GM23338 (cell line): ENCODE measurements around the gene ADAMTS13. TPM values are rescaled to one million over a fixed set of nuclear protein-coding genes. Genes with fewer than 3 reads are reported as not detected.

Source experiments
- ATAC-seq: fragments of 200-7000 bp; cut with Tn5 transposase; 3 replicates; pipeline ENCODE4 v1.9.1; 2020
- DNase-seq: peaks from one replicate; pipeline ENCODE4 v3.0.0-alpha.2; 2015; ENCODE audit warnings: low spot score
- H2AFZ ChIP-seq: fragments of 200-600 bp; sonication (generic); 2 replicates; pipeline ENCODE4 v1.8.0; 2016; ENCODE audit warnings: antibody characterized with exemption, mild to moderate bottlenecking, moderate library complexity
- H3F3A ChIP-seq: fragments of 200-600 bp; sonication (generic); replicated peaks from 2 replicates; pipeline ENCODE4 v1.8.0; 2017; ENCODE audit warnings: antibody characterized with exemption, mixed run types, low read depth
- H3K27ac ChIP-seq: fragments of 200-600 bp; sonication (generic); 2 replicates; pipeline ENCODE4 v1.6.1; 2016; ENCODE audit warnings: low read depth
- H3K27me3 ChIP-seq: fragments of 200-600 bp; sonication (generic); 2 replicates; pipeline ENCODE4 v1.8.0; 2016; ENCODE audit warnings: mild to moderate bottlenecking, mixed run types, moderate library complexity; ENCODE audit not compliant: insufficient read depth
- H3K36me3 ChIP-seq: fragments of 200-600 bp; sonication (generic); 2 replicates; pipeline ENCODE4 v1.8.0; 2016; ENCODE audit warnings: mild to moderate bottlenecking; ENCODE audit not compliant: insufficient read depth
- H3K4me1 ChIP-seq: fragments of 200-600 bp; sonication (generic); 2 replicates; pipeline ENCODE4 v1.8.0; 2016; ENCODE audit warnings: mild to moderate bottlenecking, moderate library complexity; ENCODE audit not compliant: insufficient read depth
- H3K4me2 ChIP-seq: fragments of 200-600 bp; sonication (generic); 2 replicates; pipeline ENCODE4 v1.7.1; 2017; ENCODE audit warnings: mixed run types
- H3K4me3 ChIP-seq: fragments of 200-600 bp; sonication (generic); 2 replicates; pipeline ENCODE4 v1.6.1; 2016; ENCODE audit warnings: mixed run types
- H3K79me2 ChIP-seq: fragments of 200-600 bp; sonication (generic); replicated peaks from 2 replicates; pipeline ENCODE4 v1.8.0; 2017; ENCODE audit warnings: mild to moderate bottlenecking; ENCODE audit not compliant: insufficient read depth
- H3K9me2 ChIP-seq: fragments of 200-600 bp; sonication (generic); 2 replicates; pipeline ENCODE4 v1.8.0; 2017; ENCODE audit not compliant: insufficient read depth
- H4K20me1 ChIP-seq: fragments of 200-600 bp; sonication (generic); replicated peaks from 2 replicates; pipeline ENCODE4 v1.8.0; 2017; ENCODE audit warnings: mild to moderate bottlenecking; ENCODE audit not compliant: insufficient read depth
- H3K27ac Mint-ChIP-seq: 2 replicates; pipeline ENCODE4 v1.8.0; 2020; ENCODE audit warnings: inconsistent platforms, mild to moderate bottlenecking, moderate library complexity, mixed read lengths
- H3K27me3 Mint-ChIP-seq: 3 replicates; pipeline ENCODE4 v1.8.0; 2022; ENCODE audit warnings: low read depth, mild to moderate bottlenecking, moderate library complexity, mixed read lengths, inconsistent platforms; ENCODE audit not compliant: insufficient read depth, poor library complexity
- H3K36me3 Mint-ChIP-seq: 3 replicates; pipeline ENCODE4 v1.8.0; 2021; ENCODE audit warnings: low read depth, mild to moderate bottlenecking, inconsistent platforms, moderate library complexity, mixed read lengths
- H3K4me1 Mint-ChIP-seq: 3 replicates; pipeline ENCODE4 v1.8.0; 2020; ENCODE audit warnings: mild to moderate bottlenecking, inconsistent platforms, mixed read lengths
- H3K4me3 Mint-ChIP-seq: 3 replicates; pipeline ENCODE4 v1.8.0; 2021; ENCODE audit warnings: moderate library complexity, mild to moderate bottlenecking, inconsistent platforms, mixed read lengths
- H3K9me3 Mint-ChIP-seq: 3 replicates; pipeline ENCODE4 v1.8.0; 2020; ENCODE audit warnings: moderate library complexity, mild to moderate bottlenecking, inconsistent platforms, mixed read lengths
- POLR2AphosphoS5 ChIP-seq: IDR thresholded peaks from 2 replicates; pipeline ENCODE4 v1.6.1; 2016; ENCODE audit warnings: antibody characterized with exemption, low read depth
- REST ChIP-seq: IDR thresholded peaks from one replicate; pipeline ENCODE4 v1.6.1; 2018; ENCODE audit warnings: antibody characterized with exemption; ENCODE audit not compliant: unreplicated experiment
- ZNF114 ChIP-seq: fragments of 250-450 bp; sonication (Bioruptor Pico); IDR thresholded peaks from 2 replicates; pipeline ENCODE4 v1.5.0; 2020; ENCODE audit warnings: mild to moderate bottlenecking, moderate library complexity
- ZNF331 ChIP-seq: fragments of 250-450 bp; sonication (Bioruptor Pico); IDR thresholded peaks from 2 replicates; pipeline ENCODE4 v1.5.0; 2020; ENCODE audit warnings: low read depth, mild to moderate bottlenecking, moderate library complexity
- polyA plus RNA-seq: library from polyadenylated mRNA; unstranded; fragments of >200 nt; fragmentation: Nextera tagmentation; extraction: Ambion mirVana; gene quantifications from 2 replicates; pipeline ENCODE4 v1.2.1, GENCODE V29; 2016
- total RNA-seq: library from RNA; depleted of rRNA; stranded (reverse); fragments of >200 nt; shearing (Covaris generic); gene quantifications from 2 replicates; pipeline ENCODE4 v1.2.3, GENCODE V29; 2014
- TF ChIP-seq, protein P1 (sequence below): IDR thresholded peaks from 2 replicates; pipeline ENCODE4 v1.6.1; 2016; ENCODE audit warnings: antibody characterized with exemption

Gene ADAMTS13
- total and polyA plus RNA-seq, 2 experiments from 2014 or later: 6.0 TPM

DNA sequence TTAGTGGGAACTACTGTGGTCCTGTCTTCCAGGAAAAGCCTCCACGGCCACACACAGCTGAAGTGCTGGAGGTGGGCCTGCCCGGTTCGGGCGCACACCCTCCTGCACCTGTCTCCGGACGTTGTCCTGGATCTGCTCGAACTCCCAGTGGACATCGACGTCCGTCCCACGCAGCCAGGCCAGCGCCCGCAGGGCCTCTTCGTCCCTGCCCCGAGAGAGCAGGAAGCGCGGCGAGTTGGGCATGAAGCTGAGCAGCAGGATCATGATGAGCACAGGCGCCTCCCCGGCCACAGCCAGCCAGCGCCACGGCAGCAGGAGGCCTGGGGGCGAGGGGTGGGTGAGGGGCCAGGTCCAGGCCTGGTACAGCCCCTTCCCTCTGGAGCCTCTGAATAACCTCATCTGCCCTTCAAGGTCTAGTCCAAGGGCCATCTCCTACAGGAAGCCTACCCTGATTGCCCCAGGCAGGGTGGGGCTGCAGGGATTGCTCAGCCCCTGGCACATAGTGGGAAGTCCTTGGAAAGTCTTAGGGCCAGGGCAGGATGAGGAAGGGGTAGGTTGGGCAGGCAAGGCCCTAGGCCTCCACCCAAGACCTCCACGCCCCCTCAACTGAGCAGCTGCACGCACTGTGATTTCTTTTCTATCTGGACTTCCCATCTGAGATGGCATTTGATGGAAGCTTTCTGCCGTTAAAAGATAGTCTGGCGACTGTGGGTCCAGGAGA is 53.3 kb downstream of the ADAMTS13 start:
- H3K79me2 ChIP-seq: peaks cover 16% of the 10 kb centered on the region
- ATAC-seq: no peak
- H3K4me2 ChIP-seq: no peak overlapping the region
- H4K20me1 ChIP-seq: peaks cover 8% of the 10 kb centered on the region; the same call in 1 of the 2 replicates
- no peaks in the 10 kb centered on the region for H3K9me2 ChIP-seq
- no peak overlapping the region for H3K27ac ChIP-seq
- Mint-ChIP-seq H3K27ac (no peak overlapping the region), H3K4me3 (no peak overlapping the region), H3K36me3 (peaks cover 9% of the 10 kb centered on the region; the same call in 2 of the 3 replicates), H3K9me3 (no peaks in the 10 kb centered on the region), H3K27me3 (peaks cover 3% of the 10 kb centered on the region), H3K4me1 (peaks cover 8% of the 10 kb centered on the region)
- H3K36me3 ChIP-seq: peaks cover 3% of the 10 kb centered on the region; the same call in 1 of the 2 replicates
- no peak overlapping the region for H2AFZ ChIP-seq
- no peaks in the 10 kb centered on the region for H3K27me3 ChIP-seq
- no peak overlapping the region for H3K4me3 ChIP-seq
- H3F3A ChIP-seq: peaks cover 2% of the 10 kb centered on the region; the same call in 1 of the 2 replicates
- H3K4me1 ChIP-seq: peaks cover 8% of the 10 kb centered on the region
- no peak for DNase-seq
- no peak for TF ChIP-seq POLR2AphosphoS5

GRCh38 chr9:133476036-133476931 is 54.1 kb downstream of the ADAMTS13 start:
- no peak overlapping the region for H3K27ac ChIP-seq
- Mint-ChIP-seq H3K27ac (no peak overlapping the region), H3K4me1 (peaks cover 8% of the 10 kb centered on the region), H3K4me3 (no peak overlapping the region), H3K9me3 (no peaks in the 10 kb centered on the region), H3K27me3 (peaks cover 3% of the 10 kb centered on the region), H3K36me3 (peaks cover 9% of the 10 kb centered on the region; the same call in 2 of the 3 replicates)
- peaks cover 3% of the 10 kb centered on the region; the same call in 1 of the 2 replicates for H3K36me3 ChIP-seq
- H3K9me2 ChIP-seq: no peaks in the 10 kb centered on the region
- H3F3A ChIP-seq: peaks cover 2% of the 10 kb centered on the region; the same call in 1 of the 2 replicates
- H3K79me2 ChIP-seq: peaks cover 16% of the 10 kb centered on the region
- H3K27me3 ChIP-seq: no peaks in the 10 kb centered on the region
- H3K4me2 ChIP-seq: no peak overlapping the region
- ATAC-seq: no peak
- H3K4me1 ChIP-seq: peaks cover 8% of the 10 kb centered on the region
- DNase-seq: no peak
- no peak overlapping the region for H2AFZ ChIP-seq
- TF ChIP-seq ZNF331 (no peak), POLR2AphosphoS5 (no peak), REST (no peak), ZNF114 (CRISPR knock-in tag) (no peak)
- TF ChIP-seq, protein P1, sequence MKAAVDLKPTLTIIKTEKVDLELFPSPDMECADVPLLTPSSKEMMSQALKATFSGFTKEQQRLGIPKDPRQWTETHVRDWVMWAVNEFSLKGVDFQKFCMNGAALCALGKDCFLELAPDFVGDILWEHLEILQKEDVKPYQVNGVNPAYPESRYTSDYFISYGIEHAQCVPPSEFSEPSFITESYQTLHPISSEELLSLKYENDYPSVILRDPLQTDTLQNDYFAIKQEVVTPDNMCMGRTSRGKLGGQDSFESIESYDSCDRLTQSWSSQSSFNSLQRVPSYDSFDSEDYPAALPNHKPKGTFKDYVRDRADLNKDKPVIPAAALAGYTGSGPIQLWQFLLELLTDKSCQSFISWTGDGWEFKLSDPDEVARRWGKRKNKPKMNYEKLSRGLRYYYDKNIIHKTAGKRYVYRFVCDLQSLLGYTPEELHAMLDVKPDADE: no peak
- peaks cover 1% of the 10 kb centered on the region; the same call in 1 of the 2 replicates for H4K20me1 ChIP-seq
- H3K4me3 ChIP-seq: no peak overlapping the region
